ENCODE measurements around the gene KRTAP10-4. TPM values are rescaled to one million over a fixed set of nuclear protein-coding genes. Genes with fewer than 3 reads are reported as not detected.

Gene KRTAP10-4
- total RNA-seq, 4 donors from 2014 or later: not detected

DNA sequence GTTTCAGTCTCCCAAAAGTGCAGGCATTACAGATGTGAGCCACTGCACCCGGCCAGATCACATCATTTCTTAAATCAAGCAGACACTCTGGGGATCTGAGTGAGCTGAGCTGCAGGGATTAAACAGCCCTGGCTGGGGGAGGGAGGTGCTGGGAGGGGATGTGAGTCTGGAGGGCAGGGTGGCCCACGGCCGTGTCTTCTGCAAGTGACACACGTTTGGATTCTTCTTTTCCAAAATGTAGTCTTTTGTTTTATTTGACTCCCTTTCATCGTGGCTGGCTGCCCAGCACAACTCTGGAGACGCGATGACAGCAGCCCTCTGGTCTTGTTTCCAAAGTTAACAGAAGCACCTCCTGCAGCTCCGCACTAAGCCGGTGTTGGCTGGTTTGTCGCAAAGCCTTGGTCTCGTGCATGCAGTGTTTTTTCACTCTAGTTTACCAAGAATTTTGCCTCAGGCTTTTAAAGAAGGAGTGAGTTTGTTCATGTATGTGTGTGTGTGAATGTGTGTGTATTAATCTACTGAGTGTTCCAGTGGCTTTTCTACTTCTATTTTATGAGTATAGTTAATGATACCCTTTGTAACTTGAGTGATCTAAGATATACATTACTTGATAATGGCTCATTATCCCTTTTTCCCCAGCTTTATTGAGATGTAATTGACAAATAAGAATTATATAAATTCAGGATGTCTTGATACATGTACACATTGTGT is 9.7 kb downstream of the KRTAP10-4 start:
- Histone ChIP-seq H3K36me3 (no peaks in the 10 kb centered on the region), H3K9me3 (no peaks in the 10 kb centered on the region), H3K4me1 (no peaks in the 10 kb centered on the region), H3K27ac (no peak overlapping the region), H3K27me3 (peaks cover 0 to 4% of the 10 kb centered on the region in 2 donors), H3K4me3 (no peak overlapping the region)
- intact Hi-C loops (cut with DNase I; ENCODE audit: low total_unique reads): no loop called here
- no peak for DNase-seq
- TF ChIP-seq POLR2A (IDR thresholded peaks at IDR 0.05) (no peak), CTCF (IDR thresholded peaks at IDR 0.05) (no peak)

DNA sequence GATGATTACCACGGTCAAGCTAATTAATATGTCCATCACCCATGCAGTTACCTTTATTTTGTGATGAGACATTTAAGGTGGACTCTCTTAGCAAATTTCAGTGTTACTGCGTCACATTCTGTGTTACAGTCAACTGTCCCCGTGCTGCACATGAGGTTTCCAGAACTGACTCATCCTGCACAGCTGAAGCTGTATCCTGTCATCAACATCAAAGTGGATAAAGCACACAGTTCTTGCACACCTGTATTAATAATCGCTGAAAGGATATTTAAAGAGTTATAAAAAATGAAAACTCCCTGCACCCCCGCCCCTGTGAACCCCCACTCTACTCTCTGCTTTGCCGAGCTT is 10.2 kb downstream of the KRTAP10-4 start:
- Histone ChIP-seq H3K27ac (no peak overlapping the region), H3K4me1 (no peaks in the 10 kb centered on the region), H3K27me3 (peaks cover 0 to 4% of the 10 kb centered on the region in 2 donors), H3K9me3 (no peaks in the 10 kb centered on the region), H3K36me3 (no peaks in the 10 kb centered on the region), H3K4me3 (no peak overlapping the region)
- no peak for TF ChIP-seq POLR2A (IDR thresholded peaks at IDR 0.05)
- no peak for TF ChIP-seq CTCF (IDR thresholded peaks at IDR 0.05)
- no peak for DNase-seq
- intact Hi-C loops (cut with DNase I; ENCODE audit: low total_unique reads): no loop called here

GRCh38 chr21:44585892-44586291 is 12.4 kb downstream of the KRTAP10-4 start:
- no peak for DNase-seq
- TF ChIP-seq CTCF (IDR thresholded peaks at IDR 0.05) (no peak), POLR2A (IDR thresholded peaks at IDR 0.05) (no peak)
- no peak overlapping the region for H3K27ac ChIP-seq
- no peaks in the 10 kb centered on the region for H3K9me3 ChIP-seq
- intact Hi-C loops (cut with DNase I; ENCODE audit: low total_unique reads): no loop called here
- H3K4me3 ChIP-seq: no peak overlapping the region
- no peaks in the 10 kb centered on the region for H3K4me1 ChIP-seq
- peaks cover 0 to 4% of the 10 kb centered on the region in 2 donors for H3K27me3 ChIP-seq
- H3K36me3 ChIP-seq: no peaks in the 10 kb centered on the region

GRCh38 chr21:44589094-44589493 is 15.6 kb downstream of the KRTAP10-4 start:
- TF ChIP-seq CTCF (IDR thresholded peaks at IDR 0.05) (no peak), POLR2A (IDR thresholded peaks at IDR 0.05) (no peak)
- no peak for DNase-seq
- intact Hi-C loops (cut with DNase I; ENCODE audit: low total_unique reads): no loop called here
- H3K27ac ChIP-seq: no peak overlapping the region
- no peak overlapping the region for H3K4me3 ChIP-seq
- H3K27me3 ChIP-seq: peaks cover 0 to 3% of the 10 kb centered on the region in 2 donors
- H3K36me3 ChIP-seq: no peaks in the 10 kb centered on the region
- no peaks in the 10 kb centered on the region for H3K4me1 ChIP-seq
- no peaks in the 10 kb centered on the region for H3K9me3 ChIP-seq

DNA sequence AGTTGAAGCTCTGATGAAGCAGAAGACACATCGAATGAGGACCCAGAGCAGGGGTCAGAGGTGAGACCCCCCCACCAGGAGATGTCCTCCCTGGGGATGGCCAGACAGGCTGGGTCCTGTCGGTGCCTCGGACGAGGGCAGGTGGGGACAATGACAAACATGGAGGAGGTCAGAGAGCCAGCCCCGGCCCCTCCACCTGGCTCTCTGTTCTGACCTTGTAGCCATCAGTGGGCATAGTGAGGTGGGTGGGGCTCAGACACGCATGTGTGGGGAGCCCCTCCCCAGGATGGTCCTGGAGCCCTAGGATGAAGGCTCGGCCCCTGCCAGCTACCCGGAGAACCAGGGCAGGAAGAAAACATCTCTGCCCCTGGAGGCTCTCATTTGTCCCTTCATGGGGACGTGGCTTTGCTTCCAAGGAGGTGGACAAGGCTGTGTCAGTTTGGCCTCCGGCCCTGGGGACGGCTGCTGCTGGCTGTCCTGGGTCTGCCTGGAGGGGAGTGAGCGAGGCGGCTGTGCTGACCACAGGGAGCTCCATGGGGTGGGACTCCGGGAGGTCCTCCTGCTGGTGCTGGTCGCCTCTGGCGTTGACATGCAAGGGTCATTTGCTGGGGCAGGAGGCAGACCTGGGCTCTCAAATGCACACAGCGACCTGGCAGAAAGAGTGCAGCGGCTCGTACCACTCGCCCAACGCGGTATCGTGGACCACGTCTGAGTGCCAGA is 16.2 kb downstream of the KRTAP10-4 start:
- Histone ChIP-seq H3K27ac (no peak overlapping the region), H3K4me1 (no peaks in the 10 kb centered on the region), H3K9me3 (no peaks in the 10 kb centered on the region), H3K27me3 (no peaks in the 10 kb centered on the region), H3K4me3 (no peak overlapping the region), H3K36me3 (no peaks in the 10 kb centered on the region)
- no peak for DNase-seq
- intact Hi-C loops (cut with DNase I; ENCODE audit: low total_unique reads): no loop called here
- TF ChIP-seq CTCF (IDR thresholded peaks at IDR 0.05) (no peak), POLR2A (IDR thresholded peaks at IDR 0.05) (no peak)

Measured in uterus (tissue), 4 donors.